GM12892 (cell line): ENCODE results near the gene PHLDB2.

ENCODE experiments used
- POLR2AphosphoS5 ChIP-seq: IDR thresholded peaks from 2 replicates; pipeline ENCODE4 v1.6.1; 2011; ENCODE audit warnings: low read depth, low read length, control low read depth
- TAF1 ChIP-seq: IDR thresholded peaks from 2 replicates; pipeline ENCODE4 v1.6.1; 2011; ENCODE audit warnings: low read depth, mild to moderate bottlenecking, control low read depth, low read length, borderline replicate concordance

- TF ChIP-seq TAF1: no peak
- TF ChIP-seq POLR2AphosphoS5: no peak
Measured at GRCh38 chr3:112007633-112008032, 148.6 kb downstream of the PHLDB2 start.
